ENCODE data around the gene COL27A1.

The COL27A1 gene

GRCh38 chr9:114149765-114150340 lies 5.5 kb upstream of the COL27A1 start:
- no peak for DNase-seq

- DNase-seq: no peak
Measured at GRCh38 chr9:114150608-114151007, 4.7 kb upstream of the COL27A1 start.

- no peak for DNase-seq
Measured at GRCh38 chr9:114151426-114151956, 3.8 kb upstream of the COL27A1 start.

GRCh38 chr9:114153761-114154599 lies 1.4 kb upstream of the COL27A1 start:
- no peak for DNase-seq

- DNase-seq: no peak
Measured at GRCh38 chr9:114154600-114155102, 686 bp upstream of the COL27A1 start.

GRCh38 chr9:114155995-114156656 lies 789 bp downstream of the COL27A1 start:
- DNase-seq: no peak

- no peak for DNase-seq
Measured at GRCh38 chr9:114156657-114157421, 1.5 kb downstream of the COL27A1 start.

- no peak for DNase-seq
Measured at GRCh38 chr9:114157516-114158176, 2.3 kb downstream of the COL27A1 start.

GRCh38 chr9:114158482-114159130 lies 3.3 kb downstream of the COL27A1 start:
- no peak for DNase-seq

GRCh38 chr9:114159691-114160090 lies 4.4 kb downstream of the COL27A1 start:
- no peak for DNase-seq

GRCh38 chr9:114161513-114161912 lies 6.2 kb downstream of the COL27A1 start:
- DNase-seq: no peak

GRCh38 chr9:114163517-114163951 lies 8.2 kb downstream of the COL27A1 start:
- no peak for DNase-seq

GRCh38 chr9:114164191-114164794 lies 9.0 kb downstream of the COL27A1 start:
- DNase-seq: no peak

GRCh38 chr9:114165407-114166102 lies 10.2 kb downstream of the COL27A1 start:
- DNase-seq: no peak

GRCh38 chr9:114166103-114166470 lies 10.8 kb downstream of the COL27A1 start:
- no peak for DNase-seq

GRCh38 chr9:114166614-114167572 lies 11.6 kb downstream of the COL27A1 start:
- DNase-seq: no peak

GRCh38 chr9:114167591-114168091 lies 12.3 kb downstream of the COL27A1 start:
- no peak for DNase-seq

- no peak for DNase-seq
Measured at GRCh38 chr9:114168281-114169028, 13.1 kb downstream of the COL27A1 start.
